ENCODE data around the gene EGLN2. TPM values are rescaled to one million over a fixed set of nuclear protein-coding genes. Genes with fewer than 3 reads are reported as not detected.
A peak's percentile ranks its signal among the peaks of the same experiment; 100 is the strongest.

The EGLN2 gene
- total and polyA plus RNA-seq, 2 donors (not counting 3 experiments of a cell fraction or from before 2014, with no cell fraction given) = 118 to 152 TPM

- no peak for DNase-seq (ENCODE audit: low read depth, low spot score)
- Histone ChIP-seq H3K9me1 (replicated peaks; ENCODE audit: control insufficient read depth, extremely low read depth, insufficient read depth, low read length) (no peaks in the 10 kb centered on the region), H3K9me3 (replicated peaks; ENCODE audit: control insufficient read depth, insufficient read depth, low read length) (no peaks in the 10 kb centered on the region), H4K20me1 (replicated peaks; ENCODE audit: control insufficient read depth, extremely low read depth, insufficient read depth, low read length) (no peaks in the 10 kb centered on the region), H3K27me3 (ENCODE audit: control insufficient read depth in 2 of 2, insufficient read depth in 2 of 2, low read length in 2 of 2) (no peaks in the 10 kb centered on the region), H3K27ac (ENCODE audit: insufficient read depth, low read depth, low read length) (peak overlapping the region; percentile 94), H3K4me2 (ENCODE audit: insufficient read depth, low read length) (peak overlapping the region; percentile 37), H2AFZ (ENCODE audit: low read depth, low read length) (no peak overlapping the region), H3K79me2 (ENCODE audit: control insufficient read depth, insufficient read depth, low read length) (peaks cover 60% of the 10 kb centered on the region), H3K4me1 (ENCODE audit: control insufficient read depth, extremely low read depth, insufficient read depth, low read length) (peaks cover 31% of the 10 kb centered on the region), H3K36me3 (ENCODE audit: control insufficient read depth in 2 of 2, extremely low read depth in 1 of 2, insufficient read depth in 2 of 2, low read length in 2 of 2) (peaks cover 6 to 14% of the 10 kb centered on the region in 2 experiments), H3K4me3 (replicated peaks in 1 of 3; ENCODE audit: insufficient read depth in 1 of 3, low read depth in 1 of 3, low read length in 3 of 3) (peak overlapping the region in 2 of 3 experiments; percentile 65 to 86), H3K9ac (replicated peaks; ENCODE audit: extremely low read depth, insufficient read depth, low read length) (peak overlapping the region; percentile 98)
- dilution Hi-C loops (cut with MboI; ENCODE audit: extremely low pct_ligation_motif_present, low sequenced_read_pairs) (no loop called here), intact Hi-C loops (cut with micrococcal nuclease) (no loop called here)
- no peak for FAIRE-seq
- CTCF ChIA-PET = interaction anchor here (1.2 to 2.7 kb wide), 2 partner anchors 46 to 54 kb away, joined by 4 to 8 read pairs; partner anchors contain the start of gene EGLN2
- POLR2A ChIA-PET = interaction anchor here (0.6 to 2.4 kb wide), 4 partner anchors 26 to 287 kb away, joined by 3 to 17 read pairs (median 6); partner anchors contain the start of gene RAB4B
- no TSS peak for BruUV-seq (replicated peaks)
- TF ChIP-seq POLR2AphosphoS5 (IDR thresholded peaks at IDR 0.05; ENCODE audit: insufficient read depth, low read depth, low read length) = no peak
- no peak for TF ChIP-seq POLR2A (IDR thresholded peaks at IDR 0.05; ENCODE audit: low read depth, low read length)
- no peak for TF ChIP-seq MYC (IDR thresholded peaks at IDR 0.05; ENCODE audit: low read depth, low read length)
- no peak for TF ChIP-seq GATA2 (IDR thresholded peaks at IDR 0.05; ENCODE audit: insufficient read depth, insufficient read length, low read depth, low read length)
- TF ChIP-seq FOS (IDR thresholded peaks at IDR 0.05; ENCODE audit: borderline replicate concordance, insufficient read depth, low read length) = no peak
- TF ChIP-seq EZH2 (IDR thresholded peaks at IDR 0.05; ENCODE audit: borderline replicate concordance, low read depth, low read length, severe bottlenecking) = no peak
Measured at GRCh38 chr19:40752257-40752781, 46.7 kb upstream of the EGLN2 start.

- no peak overlapping the region for H3K9ac ChIP-seq (replicated peaks; ENCODE audit: extremely low read depth, insufficient read depth, low read length)
- peaks cover 28% of the 10 kb centered on the region for H3K4me1 ChIP-seq (ENCODE audit: control insufficient read depth, extremely low read depth, insufficient read depth, low read length)
- H3K27me3 ChIP-seq (ENCODE audit: control insufficient read depth in 2 of 2, insufficient read depth in 2 of 2, low read length in 2 of 2) = no peaks in the 10 kb centered on the region
- ChIA-PET CTCF (interaction anchor here (1.0 to 2.7 kb wide), 5 partner anchors 23 to 91 kb away, joined by 3 to 8 read pairs (median 4); partner anchors contain the start of genes EGLN2 and RAB4B), POLR2A (interaction anchor here (0.5 kb wide), 1 partner anchor 353 kb away, joined by 7 read pairs; no protein-coding TSS in a partner anchor)
- dilution Hi-C loops (cut with MboI; ENCODE audit: extremely low pct_ligation_motif_present, low sequenced_read_pairs) (no loop called here), intact Hi-C loops (cut with micrococcal nuclease) (no loop called here)
- FAIRE-seq (no peak), DNase-seq (ENCODE audit: low read depth, low spot score) (no peak)
- H3K9me1 ChIP-seq (replicated peaks; ENCODE audit: control insufficient read depth, extremely low read depth, insufficient read depth, low read length) = no peaks in the 10 kb centered on the region
- H2AFZ ChIP-seq (ENCODE audit: low read depth, low read length) = no peak overlapping the region
- no peaks in the 10 kb centered on the region for H3K9me3 ChIP-seq (replicated peaks; ENCODE audit: control insufficient read depth, insufficient read depth, low read length)
- H3K36me3 ChIP-seq (ENCODE audit: control insufficient read depth in 2 of 2, extremely low read depth in 1 of 2, insufficient read depth in 2 of 2, low read length in 2 of 2) = peaks cover 16 to 29% of the 10 kb centered on the region in 2 experiments
- BruUV-seq (replicated peaks) = no TSS peak
- no peak overlapping the region for H3K27ac ChIP-seq (ENCODE audit: insufficient read depth, low read depth, low read length)
- H4K20me1 ChIP-seq (replicated peaks; ENCODE audit: control insufficient read depth, extremely low read depth, insufficient read depth, low read length) = no peaks in the 10 kb centered on the region
- TF ChIP-seq EZH2 (IDR thresholded peaks at IDR 0.05; ENCODE audit: borderline replicate concordance, low read depth, low read length, severe bottlenecking) (no peak), POLR2A (IDR thresholded peaks at IDR 0.05; ENCODE audit: low read depth, low read length) (no peak), POLR2AphosphoS5 (IDR thresholded peaks at IDR 0.05; ENCODE audit: insufficient read depth, low read depth, low read length) (no peak)
- H3K79me2 ChIP-seq (ENCODE audit: control insufficient read depth, insufficient read depth, low read length) = peaks cover 73% of the 10 kb centered on the region
- H3K4me2 ChIP-seq (ENCODE audit: insufficient read depth, low read length) = peak overlapping the region; percentile 52
- no peak overlapping the region for H3K4me3 ChIP-seq (replicated peaks in 1 of 3; ENCODE audit: insufficient read depth in 1 of 3, low read depth in 1 of 3, low read length in 3 of 3)
Measured at GRCh38 chr19:40754611-40755247, 44.3 kb upstream of the EGLN2 start.

Data from endothelial cell of umbilical vein (primary cell).